GM19035 (cell line): ENCODE data around the gene AQP9.
"Not testable (repeated sequence)": the region's sequence is repeated elsewhere in the genome, so short reads cannot be mapped to it uniquely, and the experiment has no call there.

Source experiments
- ATAC-seq: cut with Tn5 transposase; IDR thresholded peaks from one replicate; pipeline ENCODE4 v1.9.1; 2021; ENCODE audit not compliant: unreplicated experiment

Gene AQP9

GRCh38 chr15:58138106-58138505, at the start of gene AQP9:
AQP9 (plus strand) TSS chr15:58138381; CDS start chr15:58138566, 185 bp downstream.
- no peak for ATAC-seq

- ATAC-seq, result no peak
These were observed 42.8 kb upstream of the AQP9 start for GRCh38 chr15:58095415-58095814.

GRCh38 chr15:58096529-58097084, 41.6 kb upstream of the AQP9 start:
- ATAC-seq, result no peak

GRCh38 chr15:58103482-58103881, 34.7 kb upstream of the AQP9 start:
- ATAC-seq, result no peak

- no peak for ATAC-seq
These were observed 30.1 kb upstream of the AQP9 start for GRCh38 chr15:58108117-58108516.

GRCh38 chr15:58109419-58109818, 28.8 kb upstream of the AQP9 start:
- no peak for ATAC-seq

GRCh38 chr15:58110999-58111717, 27.0 kb upstream of the AQP9 start:
- no peak for ATAC-seq

GRCh38 chr15:58111718-58112104, 26.5 kb upstream of the AQP9 start:
- ATAC-seq, result no peak

GRCh38 chr15:58113358-58113757, 24.8 kb upstream of the AQP9 start:
- not testable (repeated sequence) for ATAC-seq

GRCh38 chr15:58114388-58114787, 23.8 kb upstream of the AQP9 start:
- no peak for ATAC-seq

- ATAC-seq, result no peak
These were observed 23.4 kb upstream of the AQP9 start for GRCh38 chr15:58114812-58115211.

- no peak for ATAC-seq
These were observed 22.5 kb upstream of the AQP9 start for GRCh38 chr15:58115692-58116091.

- ATAC-seq, result no peak
These were observed 20.6 kb upstream of the AQP9 start for GRCh38 chr15:58117619-58118018.

GRCh38 chr15:58118272-58118671, 19.9 kb upstream of the AQP9 start:
- ATAC-seq, result no peak

- no peak for ATAC-seq
These were observed 19.2 kb upstream of the AQP9 start for GRCh38 chr15:58119016-58119415.

GRCh38 chr15:58124585-58124984, 13.6 kb upstream of the AQP9 start:
- no peak for ATAC-seq

GRCh38 chr15:58125333-58125732, 12.8 kb upstream of the AQP9 start:
- ATAC-seq, result no peak

- no peak for ATAC-seq
These were observed 3.3 kb upstream of the AQP9 start for GRCh38 chr15:58134886-58135285.

GRCh38 chr15:58135511-58136174, 2.5 kb upstream of the AQP9 start:
- no peak for ATAC-seq

- ATAC-seq, result no peak
These were observed 1.4 kb upstream of the AQP9 start for GRCh38 chr15:58136731-58137130.

GRCh38 chr15:58137686-58138085, 495 bp upstream of the AQP9 start:
- no peak for ATAC-seq

GRCh38 chr15:58139276-58139988, 1.3 kb downstream of the AQP9 start:
- ATAC-seq, result no peak
